ENCODE data around the gene TRIM29.

TRIM29 gene

GRCh38 chr11:120068114-120068573, 69.8 kb downstream of the TRIM29 start:
- Mint-ChIP-seq H3K27ac (no peak overlapping the region), H3K4me3 (no peak overlapping the region), H3K36me3 (no peaks in the 10 kb centered on the region), H3K4me1 (no peaks in the 10 kb centered on the region), H3K27me3 (peaks cover 28% of the 10 kb centered on the region), H3K9me3 (no peaks in the 10 kb centered on the region)
- no peak for DNase-seq
- CTCF ChIA-PET = no interaction called here

DNA sequence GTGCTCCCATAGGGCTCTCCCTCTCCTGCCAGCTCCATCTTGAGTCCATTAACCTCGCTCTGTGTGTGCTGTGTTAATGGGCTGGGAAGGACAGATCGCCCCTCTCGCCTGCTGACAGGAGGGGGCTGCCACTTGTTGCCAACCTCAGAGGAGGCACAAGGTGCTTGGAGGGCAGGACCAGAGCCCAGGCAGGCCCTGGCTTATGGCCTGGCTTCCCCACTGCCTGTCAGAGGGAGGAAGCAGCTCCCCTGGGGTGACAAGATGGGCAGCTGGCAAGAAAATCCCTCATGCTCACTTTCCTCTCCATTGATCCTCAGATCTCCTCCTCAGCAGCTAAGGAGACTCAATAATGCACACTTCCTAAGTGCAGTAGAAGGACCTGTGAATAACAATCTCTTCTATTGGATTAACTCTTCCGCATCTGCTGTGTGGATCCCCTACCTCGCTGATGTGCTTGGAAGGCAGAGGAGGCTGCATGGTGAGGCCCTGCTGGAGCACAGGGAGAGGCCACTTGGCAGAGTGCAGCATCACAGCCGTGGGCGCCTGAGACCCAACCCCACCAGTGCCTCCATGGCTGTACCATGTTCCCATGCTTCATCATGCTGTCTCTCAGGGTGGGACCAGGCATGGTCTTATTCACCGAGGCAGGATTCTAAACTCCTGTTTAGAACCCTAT, 70.3 kb downstream of the TRIM29 start:
- no peaks in the 10 kb centered on the region for H3K4me1 Mint-ChIP-seq
- H3K27me3 Mint-ChIP-seq = peaks cover 28% of the 10 kb centered on the region
- CTCF ChIA-PET = no interaction called here
- no peak for DNase-seq
- no peaks in the 10 kb centered on the region for H3K9me3 Mint-ChIP-seq
- H3K4me3 Mint-ChIP-seq = no peak overlapping the region
- no peak overlapping the region for H3K27ac Mint-ChIP-seq
- no peaks in the 10 kb centered on the region for H3K36me3 Mint-ChIP-seq

- Mint-ChIP-seq H3K4me1 (no peaks in the 10 kb centered on the region), H3K27me3 (peaks cover 32% of the 10 kb centered on the region), H3K9me3 (no peaks in the 10 kb centered on the region), H3K36me3 (no peaks in the 10 kb centered on the region), H3K27ac (no peak overlapping the region), H3K4me3 (no peak overlapping the region)
- no peak for DNase-seq
- CTCF ChIA-PET = interaction anchor here (1.1 kb wide), 1 partner anchor 11 kb away, joined by 3 read pairs; no protein-coding TSS in a partner anchor
Observed at GRCh38 chr11:120066738-120067437, 71.0 kb downstream of the TRIM29 start.

- Mint-ChIP-seq H3K9me3 (no peaks in the 10 kb centered on the region), H3K36me3 (no peaks in the 10 kb centered on the region), H3K27me3 (peaks cover 35% of the 10 kb centered on the region), H3K4me3 (no peak overlapping the region), H3K27ac (no peak overlapping the region), H3K4me1 (no peaks in the 10 kb centered on the region)
- no peak for DNase-seq
- CTCF ChIA-PET = interaction anchor here (1.1 to 1.6 kb wide), 2 partner anchors 12 to 13 kb away, joined by 3 read pairs; no protein-coding TSS in a partner anchor
Observed at GRCh38 chr11:120065876-120066275, 72.0 kb downstream of the TRIM29 start.

DNA sequence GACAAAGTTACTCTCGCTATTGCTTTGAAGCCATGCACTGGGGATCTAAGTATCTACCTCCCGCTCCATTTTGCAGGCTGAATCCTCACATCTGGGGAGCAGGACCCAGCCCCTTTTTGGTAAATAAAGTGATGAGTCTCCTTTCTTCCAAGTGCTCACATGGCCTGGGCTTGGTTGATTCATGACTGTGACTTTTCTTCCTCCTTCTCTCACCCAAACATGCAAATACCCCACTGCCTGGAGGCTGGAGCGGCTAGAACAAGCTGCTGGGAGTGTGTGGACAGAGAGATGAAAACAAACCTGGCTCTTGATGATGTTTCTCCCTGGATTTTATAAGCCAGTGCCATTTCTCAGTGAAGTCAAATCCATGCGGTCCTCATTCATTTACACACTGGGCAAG, 72.7 kb downstream of the TRIM29 start:
- Mint-ChIP-seq H3K9me3 (no peaks in the 10 kb centered on the region), H3K4me1 (no peaks in the 10 kb centered on the region), H3K4me3 (no peak overlapping the region), H3K27me3 (peaks cover 32% of the 10 kb centered on the region), H3K27ac (no peak overlapping the region), H3K36me3 (no peaks in the 10 kb centered on the region)
- no peak for DNase-seq
- CTCF ChIA-PET = interaction anchor here (1.6 kb wide), 1 partner anchor 13 kb away, joined by 3 read pairs; no protein-coding TSS in a partner anchor

DNA sequence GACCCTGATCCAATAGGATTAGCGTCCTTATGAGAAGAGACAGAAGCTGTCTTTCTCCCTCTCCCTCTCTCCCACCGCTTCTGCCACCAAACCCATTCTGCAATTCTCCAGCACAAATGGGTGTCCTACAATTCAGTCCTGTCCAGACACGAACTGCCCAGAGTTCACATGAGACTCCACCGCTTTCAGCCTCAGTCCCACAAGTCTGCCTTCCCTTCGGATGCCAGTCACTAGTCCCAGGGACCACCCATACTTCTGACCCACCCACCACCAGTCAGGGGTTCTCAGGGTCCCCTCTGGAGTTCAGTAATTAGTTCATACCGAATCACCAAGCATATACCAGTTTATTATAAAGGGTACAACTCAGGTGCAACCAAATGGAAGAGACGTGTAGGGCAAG, 73.6 kb downstream of the TRIM29 start:
- Mint-ChIP-seq H3K4me1 (no peaks in the 10 kb centered on the region), H3K9me3 (no peaks in the 10 kb centered on the region), H3K27me3 (peaks cover 30% of the 10 kb centered on the region), H3K36me3 (no peaks in the 10 kb centered on the region), H3K27ac (no peak overlapping the region), H3K4me3 (no peak overlapping the region)
- CTCF ChIA-PET = interaction anchor here (1.6 kb wide), 1 partner anchor 14 kb away, joined by 3 read pairs; no protein-coding TSS in a partner anchor
- DNase-seq = no peak

GRCh38 chr11:120063686-120064340, 74.1 kb downstream of the TRIM29 start:
- DNase-seq = no peak
- H3K9me3 Mint-ChIP-seq = no peaks in the 10 kb centered on the region
- H3K4me1 Mint-ChIP-seq = no peaks in the 10 kb centered on the region
- peaks cover 28% of the 10 kb centered on the region for H3K27me3 Mint-ChIP-seq
- CTCF ChIA-PET = no interaction called here
- no peak overlapping the region for H3K27ac Mint-ChIP-seq
- H3K4me3 Mint-ChIP-seq = no peak overlapping the region
- no peaks in the 10 kb centered on the region for H3K36me3 Mint-ChIP-seq

DNA sequence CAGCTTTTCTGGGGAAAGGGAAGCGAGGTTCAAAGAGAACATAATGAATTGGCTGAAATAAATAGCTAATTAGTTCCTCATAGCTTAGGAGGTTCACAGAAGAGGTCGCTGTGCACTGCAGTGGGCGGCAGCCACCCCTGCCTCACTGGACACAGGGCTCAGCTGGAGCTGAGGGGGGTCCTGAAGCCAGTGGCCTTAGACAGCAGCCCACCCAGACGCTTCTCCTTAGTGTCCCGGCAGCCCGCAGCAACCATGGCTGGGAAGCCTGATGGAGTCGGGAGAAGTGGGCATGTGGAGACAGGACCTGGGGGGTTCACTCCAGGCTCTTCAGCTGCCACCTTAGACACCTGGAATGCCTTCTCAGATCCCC, 75.4 kb downstream of the TRIM29 start:
- CTCF ChIA-PET = no interaction called here
- DNase-seq = no peak
- Mint-ChIP-seq H3K27ac (no peak overlapping the region), H3K4me3 (no peak overlapping the region), H3K36me3 (no peaks in the 10 kb centered on the region), H3K4me1 (no peaks in the 10 kb centered on the region), H3K9me3 (no peaks in the 10 kb centered on the region), H3K27me3 (peaks cover 22% of the 10 kb centered on the region)

- H3K36me3 Mint-ChIP-seq = no peaks in the 10 kb centered on the region
- no peak overlapping the region for H3K4me3 Mint-ChIP-seq
- H3K9me3 Mint-ChIP-seq = no peaks in the 10 kb centered on the region
- DNase-seq = no peak
- peaks cover 17% of the 10 kb centered on the region for H3K27me3 Mint-ChIP-seq
- CTCF ChIA-PET = no interaction called here
- no peak overlapping the region for H3K27ac Mint-ChIP-seq
- H3K4me1 Mint-ChIP-seq = no peaks in the 10 kb centered on the region
Observed at GRCh38 chr11:120061761-120062560, 76.0 kb downstream of the TRIM29 start.
